Glutamatergic neuron (in vitro differentiated cells): ENCODE measurements around the gene CDC14B. TPM values are rescaled to one million over a fixed set of nuclear protein-coding genes. Genes with fewer than 3 reads are reported as not detected.
"Not testable (repeated sequence)": the region's sequence is repeated elsewhere in the genome, so short reads cannot be mapped to it uniquely, and the experiment has no call there.

Experiments
- DNase-seq: peaks from one replicate; pipeline ENCODE4 v3.0.0; 2022
- H3K27ac Mint-ChIP-seq: one replicate; pipeline ENCODE4 v1.8.0; 2020; ENCODE audit warnings: mild to moderate bottlenecking, mixed read lengths, inconsistent platforms; ENCODE audit not compliant: unreplicated experiment
- H3K27me3 Mint-ChIP-seq: one replicate; pipeline ENCODE4 v1.8.0; 2020; ENCODE audit warnings: mild to moderate bottlenecking, moderate library complexity, mixed read lengths, inconsistent platforms; ENCODE audit not compliant: unreplicated experiment
- H3K36me3 Mint-ChIP-seq: one replicate; pipeline ENCODE4 v1.8.0; 2020; ENCODE audit warnings: mild to moderate bottlenecking, mixed read lengths, inconsistent platforms; ENCODE audit not compliant: unreplicated experiment
- H3K4me1 Mint-ChIP-seq: one replicate; pipeline ENCODE4 v1.8.0; 2020; ENCODE audit warnings: mild to moderate bottlenecking, low read depth, mixed read lengths, inconsistent platforms; ENCODE audit not compliant: unreplicated experiment
- H3K4me3 Mint-ChIP-seq: one replicate; pipeline ENCODE4 v1.8.0; 2020; ENCODE audit warnings: mild to moderate bottlenecking, mixed read lengths, inconsistent platforms; ENCODE audit not compliant: unreplicated experiment
- H3K9me3 Mint-ChIP-seq: one replicate; pipeline ENCODE4 v1.8.0; 2020; ENCODE audit warnings: mild to moderate bottlenecking, moderate library complexity, mixed read lengths, inconsistent platforms; ENCODE audit not compliant: unreplicated experiment
- CTCF ChIP-seq: fragments of 200-600 bp; sonication (generic); IDR thresholded peaks from one replicate; pipeline ENCODE4 v1.5.0; 2021; ENCODE audit not compliant: partially characterized antibody, unreplicated experiment
- total RNA-seq: library from RNA; stranded (reverse); fragmentation: NEBNext Ultra II Directional; extraction: Animal tissue kit (Norgen Biotek cat#: 25700); gene quantifications from one replicate; pipeline ENCODE4 v1.2.1, GENCODE V29; 2021; ENCODE audit not compliant: unreplicated experiment

Gene CDC14B
- total RNA-seq, 1 donor from 2014 or later, result 9.2 TPM

GRCh38 chr9:96505316-96505991 lies 114.2 kb downstream of the CDC14B start:
- no peak overlapping the region for H3K27ac Mint-ChIP-seq

GRCh38 chr9:96503918-96504317 lies 115.7 kb downstream of the CDC14B start:
- no peaks in the 10 kb centered on the region for H3K36me3 Mint-ChIP-seq
- no peak for DNase-seq
- H3K27ac Mint-ChIP-seq, result no peak overlapping the region
- peaks cover 3% of the 10 kb centered on the region for H3K9me3 Mint-ChIP-seq
- peaks cover 10% of the 10 kb centered on the region for H3K4me1 Mint-ChIP-seq
- peaks cover 2% of the 10 kb centered on the region for H3K27me3 Mint-ChIP-seq
- H3K4me3 Mint-ChIP-seq, result no peak overlapping the region
- TF ChIP-seq CTCF, result no peak

More at GRCh38 chr9:96505316-96505991, 114.2 kb downstream of the CDC14B start:
- TF ChIP-seq CTCF, result no peak
- Mint-ChIP-seq H3K4me3 (no peak overlapping the region), H3K27me3 (peaks cover 2% of the 10 kb centered on the region), H3K36me3 (no peaks in the 10 kb centered on the region), H3K4me1 (peaks cover 8% of the 10 kb centered on the region), H3K9me3 (peaks cover 3% of the 10 kb centered on the region)
- no peak for DNase-seq

DNA sequence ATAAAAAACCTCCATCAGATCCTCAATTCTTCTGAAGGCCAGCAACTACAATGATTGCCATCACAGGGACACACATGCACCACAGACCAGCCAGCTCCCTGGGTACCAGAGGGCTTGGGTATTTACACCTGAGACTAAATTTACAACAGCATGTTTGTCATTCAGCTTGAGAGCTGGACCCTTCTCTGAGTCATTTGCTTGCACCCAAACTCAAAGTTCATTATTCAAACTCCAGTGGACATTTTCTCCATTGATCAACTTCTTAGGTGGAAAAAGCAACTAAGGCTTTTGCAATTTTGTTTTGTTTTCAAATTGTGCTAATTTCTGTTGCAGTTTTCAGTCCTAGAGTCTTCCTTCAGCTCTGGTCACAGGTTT lies 116.3 kb downstream of the CDC14B start:
- not testable (repeated sequence) for H3K27me3 Mint-ChIP-seq, H3K27ac Mint-ChIP-seq, H3K4me3 Mint-ChIP-seq, H3K36me3 Mint-ChIP-seq, H3K9me3 Mint-ChIP-seq, DNase-seq
- peaks cover 10% of the 10 kb centered on the region for H3K4me1 Mint-ChIP-seq

DNA sequence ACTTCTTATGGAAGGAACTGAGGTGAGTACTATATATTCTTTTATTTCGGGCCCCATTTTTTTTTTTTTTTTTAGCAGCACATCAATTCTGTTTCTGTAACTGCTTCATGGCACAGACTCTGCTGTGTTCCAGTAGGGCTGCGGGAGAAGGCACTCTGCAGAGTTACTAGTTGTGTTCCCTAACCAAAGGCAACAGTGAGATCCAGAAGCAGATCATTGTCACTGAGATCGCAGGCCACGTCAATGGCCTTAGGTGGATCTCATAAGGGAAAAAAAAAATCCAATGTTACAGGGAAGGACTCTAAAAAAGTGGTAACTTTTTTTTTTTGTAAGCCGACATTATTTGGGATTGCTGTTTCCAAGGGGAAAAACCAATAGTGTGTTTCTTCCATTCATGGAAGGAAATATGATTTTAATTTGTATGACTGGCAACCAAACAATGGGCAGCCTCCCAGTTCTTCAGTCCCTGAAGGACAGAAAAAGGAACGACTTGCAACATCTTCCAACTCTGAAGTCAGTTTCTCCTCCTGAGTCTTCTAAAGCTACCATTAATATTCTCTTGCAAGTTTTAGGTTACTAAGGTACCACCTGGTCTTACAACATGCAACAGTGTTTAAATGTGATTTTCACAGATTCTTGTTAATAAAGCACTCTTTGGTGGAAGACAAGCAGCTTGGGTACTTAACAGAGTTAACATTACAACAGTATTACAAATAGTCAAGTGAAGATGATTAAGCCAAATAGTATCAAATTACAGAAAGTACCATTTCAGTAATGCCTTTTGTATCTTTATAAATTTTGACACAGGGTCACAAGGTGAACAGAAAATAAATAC lies 116.9 kb downstream of the CDC14B start:
- TF ChIP-seq CTCF, result no peak
- Mint-ChIP-seq H3K27ac (no peak overlapping the region), H3K4me1 (peaks cover 13% of the 10 kb centered on the region), H3K9me3 (peaks cover 3% of the 10 kb centered on the region), H3K4me3 (no peak overlapping the region), H3K27me3 (peaks cover 2% of the 10 kb centered on the region), H3K36me3 (no peaks in the 10 kb centered on the region)
- DNase-seq, result no peak

- Mint-ChIP-seq H3K27ac (no peak overlapping the region), H3K4me3 (no peak overlapping the region), H3K4me1 (peaks cover 13% of the 10 kb centered on the region), H3K36me3 (no peaks in the 10 kb centered on the region), H3K9me3 (peaks cover 5% of the 10 kb centered on the region), H3K27me3 (peaks cover 2% of the 10 kb centered on the region)
- no peak for TF ChIP-seq CTCF
- DNase-seq, result no peak
Measured at GRCh38 chr9:96501633-96502538, 117.8 kb downstream of the CDC14B start.
